Fibroblast of villous mesenchyme (primary cell): ENCODE results near the gene DSPP. TPM values are rescaled to one million over a fixed set of nuclear protein-coding genes. Genes with fewer than 3 reads are reported as not detected.
A peak's percentile ranks its signal among the peaks of the same experiment; 100 is the strongest.

Experiments
- DNase-seq: peaks from one replicate; pipeline ENCODE4 v3.0.0-alpha.2; 2010; ENCODE audit warnings: low read depth
- H3K4me3 ChIP-seq: 2 replicates; pipeline ENCODE4 v1.5.1; 2011; ENCODE audit warnings: low read depth, mild to moderate bottlenecking, low read length
- CTCF ChIP-seq: IDR thresholded peaks from 2 replicates; pipeline ENCODE4 v1.5.1; 2012; ENCODE audit warnings: low read depth, mild to moderate bottlenecking, low read length; ENCODE audit not compliant: insufficient read depth
- total RNA-seq: library from RNA; depleted of rRNA; stranded (reverse); fragments of >200 nt; gene quantifications from 2 replicates; pipeline ENCODE4 v1.2.3, GENCODE V29; 2012

The DSPP gene
- total RNA-seq, 1 donor: not detected

- DNase-seq: no peak
- TF ChIP-seq CTCF: no peak
- no peak overlapping the region for H3K4me3 ChIP-seq
Observed at GRCh38 chr4:87651941-87652340, 43.6 kb downstream of the DSPP start.

- TF ChIP-seq CTCF: no peak
- no peak overlapping the region for H3K4me3 ChIP-seq
- DNase-seq: no peak
Observed at GRCh38 chr4:87654487-87655044, 46.2 kb downstream of the DSPP start.

GRCh38 chr4:87657525-87657924, 49.2 kb downstream of the DSPP start:
- H3K4me3 ChIP-seq: no peak overlapping the region
- peak; percentile 42 for DNase-seq
- TF ChIP-seq CTCF: no peak

- no peak for DNase-seq
- no peak for TF ChIP-seq CTCF
- H3K4me3 ChIP-seq: no peak overlapping the region
Observed at GRCh38 chr4:87659247-87659931, 51.1 kb downstream of the DSPP start.

GRCh38 chr4:87662871-87663270, 54.5 kb downstream of the DSPP start:
- no peak for DNase-seq
- H3K4me3 ChIP-seq: no peak overlapping the region
- no peak for TF ChIP-seq CTCF

Other genes with a start within 250 kb of the DSPP start
- gene HSD17B11, start 217.3 kb upstream of the DSPP start, total RNA-seq: 24.2 and 26.3 TPM in 2 replicates
- 10.3 and 13.8 TPM in 2 replicates for gene NUDT9, start 186.0 kb upstream of the DSPP start, total RNA-seq
- gene SPARCL1, start 79.2 kb upstream of the DSPP start, total RNA-seq: under 0.01 TPM in 1 of 2 replicates, not detected in the other
- gene DMP1, start 41.8 kb downstream of the DSPP start, total RNA-seq: not detected in 2 replicates
- gene IBSP, start 191.0 kb downstream of the DSPP start, total RNA-seq: not detected in 2 replicates
- gene MEPE, start 224.4 kb downstream of the DSPP start, total RNA-seq: not detected in 2 replicates